GM21526 (cell line): Measurements from ENCODE around the gene ZNF385C.
"Not testable (repeated sequence)": the region's sequence is repeated elsewhere in the genome, so short reads cannot be mapped to it uniquely, and the experiment has no call there.

Experiments used
- ATAC-seq: cut with Tn5 transposase; IDR thresholded peaks from one replicate; pipeline ENCODE4 v1.9.1; 2021; ENCODE audit warnings: moderate library complexity; ENCODE audit not compliant: unreplicated experiment, low FRiP score

Gene ZNF385C

GRCh38 chr17:42097691-42098631, at the start of gene ZNF385C:
Gene ZNF385C, minus strand, starts transcription at chr17:42098473. Its CDS starts 35,417 bp downstream, at chr17:42063056.
- no peak for ATAC-seq

- ATAC-seq, result no peak
These were observed 48.8 kb upstream of the ZNF385C start for GRCh38 chr17:42146911-42147607.

- not testable (repeated sequence) for ATAC-seq
These were observed 44.9 kb upstream of the ZNF385C start for GRCh38 chr17:42143138-42143537.

GRCh38 chr17:42142371-42142896, 44.2 kb upstream of the ZNF385C start:
- no peak for ATAC-seq

GRCh38 chr17:42141382-42141781, 43.1 kb upstream of the ZNF385C start:
- ATAC-seq, result no peak

GRCh38 chr17:42140690-42141089, 42.4 kb upstream of the ZNF385C start:
- not testable (repeated sequence) for ATAC-seq

- ATAC-seq, result no peak
These were observed 40.6 kb upstream of the ZNF385C start for GRCh38 chr17:42138749-42139492.

GRCh38 chr17:42136654-42137051, 38.4 kb upstream of the ZNF385C start:
- ATAC-seq, result no peak

- no peak for ATAC-seq
These were observed 37.7 kb upstream of the ZNF385C start for GRCh38 chr17:42135664-42136653.

GRCh38 chr17:42135151-42135550, 36.9 kb upstream of the ZNF385C start:
- no peak for ATAC-seq

GRCh38 chr17:42133461-42134041, 35.3 kb upstream of the ZNF385C start:
- ATAC-seq, result no peak

- no peak for ATAC-seq
These were observed 34.7 kb upstream of the ZNF385C start for GRCh38 chr17:42132941-42133340.

- no peak for ATAC-seq
These were observed 33.7 kb upstream of the ZNF385C start for GRCh38 chr17:42131981-42132432.

- no peak for ATAC-seq
These were observed 33.0 kb upstream of the ZNF385C start for GRCh38 chr17:42131232-42131631.

- no peak for ATAC-seq
These were observed 32.1 kb upstream of the ZNF385C start for GRCh38 chr17:42130310-42130936.

GRCh38 chr17:42129109-42129837, 31.0 kb upstream of the ZNF385C start:
- ATAC-seq, result no peak

- ATAC-seq, result no peak
These were observed 29.1 kb upstream of the ZNF385C start for GRCh38 chr17:42127414-42127813.

GRCh38 chr17:42126836-42127235, 28.6 kb upstream of the ZNF385C start:
- ATAC-seq, result no peak
